Measurements from ENCODE around the gene TRIM34. TPM values are rescaled to one million over a fixed set of nuclear protein-coding genes. Genes with fewer than 3 reads are reported as not detected.

The TRIM34 gene
- total RNA-seq, 1 experiment from 2014 or later, result 0.42 TPM

DNA sequence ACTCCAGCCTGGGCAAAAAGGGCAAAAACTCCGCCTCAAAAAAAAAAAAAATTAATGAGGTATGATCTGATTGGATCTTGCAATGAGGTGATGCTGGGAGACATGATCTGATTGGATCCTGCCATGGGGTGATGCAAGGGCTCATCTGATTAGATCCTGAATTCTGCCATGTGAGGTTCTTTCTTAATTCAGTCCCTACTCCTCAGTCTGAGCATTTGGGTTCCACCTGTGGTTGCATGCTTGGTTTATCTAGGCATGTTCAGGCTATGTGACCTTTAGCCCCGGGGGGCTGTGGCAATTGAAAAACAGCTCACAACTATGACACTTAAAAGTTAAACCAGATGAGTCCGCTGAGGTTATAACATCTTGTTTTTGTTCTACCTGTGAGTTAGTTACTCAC, 33.2 kb upstream of the TRIM34 start:
- H3K9me3 ChIP-seq (ENCODE audit: control insufficient read depth in 1 of 2, insufficient read depth in 1 of 2, low read depth in 1 of 2, low read length in 2 of 2), result no peaks in the 10 kb centered on the region
- no peak for DNase-seq (ENCODE audit: low read depth, low spot score)
- H3K4me2 ChIP-seq (ENCODE audit: low read length), result no peak overlapping the region
- H3K9me2 ChIP-seq (ENCODE audit: insufficient read depth), result no peaks in the 10 kb centered on the region
- no peak overlapping the region for H3K4me3 ChIP-seq (replicated peaks in 1 of 2; ENCODE audit: low read depth in 1 of 2, low read length in 2 of 2)
- no peak overlapping the region for H2AFZ ChIP-seq (ENCODE audit: low read depth, low read length, poor library complexity, severe bottlenecking)
- H3K79me2 ChIP-seq (ENCODE audit: insufficient read depth, low read length), result no peaks in the 10 kb centered on the region
- CTCF ChIA-PET, result interaction anchor here (1.2 kb wide), 1 partner anchor 8 kb away, joined by 3 read pairs; no protein-coding TSS in a partner anchor
- RAD21 ChIA-PET (ENCODE audit: low non-redundant PET in 1 of 2, low total read pairs in 2 of 2, uncharacterized antibody in 2 of 2, unreplicated experiment in 2 of 2), result no interaction called here
- no peak overlapping the region for H3K9ac ChIP-seq (ENCODE audit: low read length)
- no peak overlapping the region for H3K27ac ChIP-seq (ENCODE audit: low read depth, low read length)
- intact Hi-C loops (cut with micrococcal nuclease), result no loop called here
- BruUV-seq (replicated peaks), result no TSS peak
- peaks cover 0 to 17% of the 10 kb centered on the region in 2 experiments; a peak in 3 of 4 replicates for H3K4me1 ChIP-seq (ENCODE audit: control insufficient read depth in 1 of 2, insufficient read depth in 2 of 2, low read length in 2 of 2)
- no peak for ATAC-seq
- no peaks in the 10 kb centered on the region for H4K20me1 ChIP-seq (ENCODE audit: insufficient read depth)
- H3K36me3 ChIP-seq (ENCODE audit: control insufficient read depth in 1 of 2, insufficient read depth in 2 of 2, low read length in 2 of 2), result no peaks in the 10 kb centered on the region
- no peaks in the 10 kb centered on the region for H3K27me3 ChIP-seq (ENCODE audit: insufficient read depth, low read length)
- TF ChIP-seq JUND (IDR thresholded peaks at IDR 0.05) (no peak), RAD21 (IDR thresholded peaks at IDR 0.05; ENCODE audit: low read depth) (no peak), SRF (IDR thresholded peaks at IDR 0.05; ENCODE audit: low read depth) (no peak), FOSL1 (IDR thresholded peaks at IDR 0.05; ENCODE audit: low read depth) (no peak), POLR2A (IDR thresholded peaks at IDR 0.05; ENCODE audit: borderline replicate concordance, extremely low read depth, insufficient read depth, insufficient read length) (no peak), POLR2AphosphoS5 (IDR thresholded peaks at IDR 0.05; ENCODE audit: low read depth, low read length) (no peak), EGR1 (IDR thresholded peaks at IDR 0.05; ENCODE audit: low read depth) (no peak), EZH2 (IDR thresholded peaks at IDR 0.05) (no peak), ELF1 (IDR thresholded peaks at IDR 0.05; ENCODE audit: borderline replicate concordance, low read depth) (no peak), SIN3A (IDR thresholded peaks at IDR 0.05; ENCODE audit: low read depth) (no peak), EZH2phosphoT487 (IDR thresholded peaks at IDR 0.05; ENCODE audit: borderline replicate concordance) (no peak)
- TF ChIP-seq, protein P1, sequence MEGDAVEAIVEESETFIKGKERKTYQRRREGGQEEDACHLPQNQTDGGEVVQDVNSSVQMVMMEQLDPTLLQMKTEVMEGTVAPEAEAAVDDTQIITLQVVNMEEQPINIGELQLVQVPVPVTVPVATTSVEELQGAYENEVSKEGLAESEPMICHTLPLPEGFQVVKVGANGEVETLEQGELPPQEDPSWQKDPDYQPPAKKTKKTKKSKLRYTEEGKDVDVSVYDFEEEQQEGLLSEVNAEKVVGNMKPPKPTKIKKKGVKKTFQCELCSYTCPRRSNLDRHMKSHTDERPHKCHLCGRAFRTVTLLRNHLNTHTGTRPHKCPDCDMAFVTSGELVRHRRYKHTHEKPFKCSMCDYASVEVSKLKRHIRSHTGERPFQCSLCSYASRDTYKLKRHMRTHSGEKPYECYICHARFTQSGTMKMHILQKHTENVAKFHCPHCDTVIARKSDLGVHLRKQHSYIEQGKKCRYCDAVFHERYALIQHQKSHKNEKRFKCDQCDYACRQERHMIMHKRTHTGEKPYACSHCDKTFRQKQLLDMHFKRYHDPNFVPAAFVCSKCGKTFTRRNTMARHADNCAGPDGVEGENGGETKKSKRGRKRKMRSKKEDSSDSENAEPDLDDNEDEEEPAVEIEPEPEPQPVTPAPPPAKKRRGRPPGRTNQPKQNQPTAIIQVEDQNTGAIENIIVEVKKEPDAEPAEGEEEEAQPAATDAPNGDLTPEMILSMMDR (IDR thresholded peaks at IDR 0.05 in 2 of 3, conservative IDR thresholded peaks at IDR 0.05 in 1 of 3; ENCODE audit: borderline replicate concordance in 1 of 3, insufficient read depth in 1 of 3, low read depth in 2 of 3, low read length in 2 of 3), result no peak
- POLR2A ChIA-PET, result interaction anchor here (1.9 kb wide), 1 partner anchor 86 kb away, joined by 5 read pairs; no protein-coding TSS in a partner anchor

Data from HCT116 (cell line).